Measurements from ENCODE around the gene MYO5B.

GRCh38 chr18:50024466-50024865 lies 170.5 kb downstream of the MYO5B start:
- TF ChIP-seq CTCF (IDR thresholded peaks at IDR 0.05) (no peak), POLR2A (IDR thresholded peaks at IDR 0.05) (no peak)

Data from thyroid gland (tissue), 4 donors.